NOMO-1 treated with dmso at 0.1 percent for 144 hours (cell line): Measurements from ENCODE around the gene M6PR.
"Not testable (repeated sequence)": the region's sequence is repeated elsewhere in the genome, so short reads cannot be mapped to it uniquely, and the experiment has no call there.

Source experiments
- DNase-seq: peaks from one replicate; lab custom pipeline; 2025; ENCODE audit not compliant: unreplicated experiment; lab: John Stamatoyannopoulos, UW

The M6PR gene

GRCh38 chr12:8914033-8914715 is 35.3 kb downstream of the M6PR start, which contains the start of gene PHC1:
Gene PHC1, plus strand, starts transcription at chr12:8914509. Its CDS starts 3,169 bp downstream, at chr12:8917678.
- not testable (repeated sequence) for DNase-seq

- no peak for DNase-seq
These were observed 35.8 kb downstream of the M6PR start for GRCh38 chr12:8913702-8914032.

GRCh38 chr12:8912914-8913313 is 36.5 kb downstream of the M6PR start:
- no peak for DNase-seq

- DNase-seq = no peak
These were observed 37.7 kb downstream of the M6PR start for GRCh38 chr12:8911606-8912268.

- no peak for DNase-seq
These were observed 39.7 kb downstream of the M6PR start for GRCh38 chr12:8909752-8910151.

- DNase-seq = no peak
These were observed 41.9 kb downstream of the M6PR start for GRCh38 chr12:8907513-8907912.

- DNase-seq = no peak
These were observed 42.9 kb downstream of the M6PR start for GRCh38 chr12:8906266-8907180.

GRCh38 chr12:8905546-8905945 is 43.9 kb downstream of the M6PR start:
- DNase-seq = no peak

- no peak for DNase-seq
These were observed 44.8 kb downstream of the M6PR start for GRCh38 chr12:8904665-8905064.

- no peak for DNase-seq
These were observed 45.8 kb downstream of the M6PR start for GRCh38 chr12:8903646-8904045.

- DNase-seq = peak; percentile 60
These were observed 46.7 kb downstream of the M6PR start for GRCh38 chr12:8902703-8903102.

GRCh38 chr12:8899830-8900229 is 49.6 kb downstream of the M6PR start:
- no peak for DNase-seq

GRCh38 chr12:8897081-8897480 is 52.4 kb downstream of the M6PR start:
- DNase-seq = no peak

GRCh38 chr12:8894986-8895385 is 54.5 kb downstream of the M6PR start:
- DNase-seq = no peak

- DNase-seq = no peak
These were observed 55.1 kb downstream of the M6PR start for GRCh38 chr12:8894378-8894777.

GRCh38 chr12:8891976-8892375 is 57.5 kb downstream of the M6PR start:
- no peak for DNase-seq
